HepG2 (cell line): Measurements from ENCODE around the gene SLC11A1. TPM values are rescaled to one million over a fixed set of nuclear protein-coding genes. Genes with fewer than 3 reads are reported as not detected.

ENCODE experiments used
- BCL6 ChIP-seq: IDR thresholded peaks from 2 replicates; pipeline ENCODE4 v1.6.1; 2016; ENCODE audit warnings: missing genetic modification reagents, missing compliant biosample characterization
- CHCHD3 ChIP-seq: sonication (generic); formaldehyde crosslinking; IDR thresholded peaks from 2 replicates; pipeline ENCODE4 v1.8.0; 2022; ENCODE audit warnings: mild to moderate bottlenecking, missing genetic modification reagents, moderate library complexity
- EED ChIP-seq: sonication (generic); formaldehyde crosslinking; IDR thresholded peaks from 2 replicates; pipeline ENCODE4 v1.5.0; 2020; ENCODE audit warnings: mild to moderate bottlenecking, missing genetic modification reagents
- EP300 ChIP-seq, 3 experiments: sonication (generic) in 1 of 3; formaldehyde crosslinking in 1 of 3; IDR thresholded peaks; 2 replicates each; pipeline versions ENCODE4 v1.5.1 to v1.6.1; 2011 to 2020; ENCODE audit warnings: low read depth in 2 of 3, low read length in 2 of 3, borderline replicate concordance in 1 of 3, improper control_type of control experiment in 1 of 3, mild to moderate bottlenecking in 1 of 3, missing genetic modification reagents in 1 of 3, moderate library complexity in 1 of 3
- FOXA1 ChIP-seq, 2 experiments: fragments of 450-650 bp in 1 of 2; sonication (generic) in 1 of 2; formaldehyde crosslinking in 1 of 2; IDR thresholded peaks; 2 replicates each; pipeline versions ENCODE4 v1.4.0 to v1.6.1; 2016 to 2020; ENCODE audit warnings: missing genetic modification reagents in 1 of 2
- IRX3 ChIP-seq: sonication (generic); formaldehyde crosslinking; IDR thresholded peaks from 2 replicates; pipeline ENCODE4 v1.8.1; 2023; ENCODE audit warnings: mild to moderate bottlenecking, low read depth, missing genetic modification reagents, borderline replicate concordance
- NFRKB ChIP-seq: fragments of 450-650 bp; IDR thresholded peaks from 2 replicates; pipeline ENCODE4 v1.6.1; 2017
- NR2F6 ChIP-seq, 2 experiments: IDR thresholded peaks; 2 replicates each; pipeline ENCODE4 v1.6.1; 2016; ENCODE audit warnings: antibody characterized with exemption in 1 of 2, mild to moderate bottlenecking in 1 of 2
- ZBTB21 ChIP-seq: sonication (generic); formaldehyde crosslinking; IDR thresholded peaks from 2 replicates; pipeline ENCODE4 v1.4.0; 2020; ENCODE audit warnings: missing genetic modification reagents
- ZC3H13 ChIP-seq: sonication (generic); formaldehyde crosslinking; IDR thresholded peaks from 2 replicates; pipeline ENCODE4 v1.8.1; 2023; ENCODE audit warnings: mild to moderate bottlenecking, missing genetic modification reagents, moderate library complexity
- ZNF350 ChIP-seq: sonication (generic); formaldehyde crosslinking; IDR thresholded peaks from 2 replicates; pipeline ENCODE4 v1.4.0; 2020; ENCODE audit warnings: mild to moderate bottlenecking, low read depth, missing genetic modification reagents, borderline replicate concordance
- ZNF451 ChIP-seq: sonication (generic); formaldehyde crosslinking; IDR thresholded peaks from 2 replicates; pipeline ENCODE4 v1.5.0; 2020; ENCODE audit warnings: mild to moderate bottlenecking, missing genetic modification reagents
- ZNF891 ChIP-seq: sonication (generic); formaldehyde crosslinking; IDR thresholded peaks from 2 replicates; pipeline ENCODE4 v1.5.0; 2020; ENCODE audit warnings: mild to moderate bottlenecking, missing genetic modification reagents
- polyA plus RNA-seq, 8 experiments: library from polyadenylated mRNA; depleted of rRNA in 3 of 8; stranded (reverse) in 7 of 8; unstranded in 1 of 8; fragments of >200 nt; fragmentation: Illumina TruSeq in 4 of 8; extraction: Trizol in 4 of 8; gene quantifications; 2 replicates each; pipeline versions ENCODE4 v1.2.1 to v1.2.3, GENCODE V29; 2011 to 2016; ENCODE audit warnings: low read depth in 4 of 8, missing spikeins in 1 of 8, mixed read lengths in 1 of 8; ENCODE audit not compliant: insufficient read depth in 1 of 8
- total RNA-seq, 5 experiments: library from RNA; depleted of rRNA; stranded (reverse); fragments of >200 nt; fragmentation: Illumina TruSeq; extraction: Trizol; gene quantifications; 2 replicates each; pipeline ENCODE4 v1.2.3, GENCODE V29; 2016; ENCODE audit warnings: low read depth in 1 of 5
- TF ChIP-seq, protein P1 (sequence below): sonication (generic); formaldehyde crosslinking; IDR thresholded peaks from 2 replicates; pipeline ENCODE4 v1.4.0; 2020; ENCODE audit warnings: missing genetic modification reagents, borderline replicate concordance
- TF ChIP-seq, protein P2 (sequence below): sonication (generic); formaldehyde crosslinking; IDR thresholded peaks from 2 replicates; pipeline ENCODE4 v1.4.0; 2020; ENCODE audit warnings: mild to moderate bottlenecking, missing genetic modification reagents
- TF ChIP-seq, protein P3 (sequence below): sonication (generic); formaldehyde crosslinking; IDR thresholded peaks from 2 replicates; pipeline ENCODE4 v1.4.0; 2020; ENCODE audit warnings: low read depth, missing genetic modification reagents
- TF ChIP-seq, protein P4 (sequence below): sonication (generic); formaldehyde crosslinking; conservative IDR thresholded peaks from 2 replicates; pipeline ENCODE4 v1.4.0; 2020; ENCODE audit warnings: missing genetic modification reagents
- TF ChIP-seq, protein P5 (sequence below): IDR thresholded peaks from 2 replicates; pipeline ENCODE4 v1.6.1; 2016; ENCODE audit warnings: missing compliant biosample characterization, missing genetic modification reagents, borderline replicate concordance

The SLC11A1 gene
- total and polyA plus RNA-seq, 2 of the 13 experiments (the other 11 are each of a cell fraction or from before 2014, with no cell fraction given) = 0.33 to 2.3 TPM

DNA sequence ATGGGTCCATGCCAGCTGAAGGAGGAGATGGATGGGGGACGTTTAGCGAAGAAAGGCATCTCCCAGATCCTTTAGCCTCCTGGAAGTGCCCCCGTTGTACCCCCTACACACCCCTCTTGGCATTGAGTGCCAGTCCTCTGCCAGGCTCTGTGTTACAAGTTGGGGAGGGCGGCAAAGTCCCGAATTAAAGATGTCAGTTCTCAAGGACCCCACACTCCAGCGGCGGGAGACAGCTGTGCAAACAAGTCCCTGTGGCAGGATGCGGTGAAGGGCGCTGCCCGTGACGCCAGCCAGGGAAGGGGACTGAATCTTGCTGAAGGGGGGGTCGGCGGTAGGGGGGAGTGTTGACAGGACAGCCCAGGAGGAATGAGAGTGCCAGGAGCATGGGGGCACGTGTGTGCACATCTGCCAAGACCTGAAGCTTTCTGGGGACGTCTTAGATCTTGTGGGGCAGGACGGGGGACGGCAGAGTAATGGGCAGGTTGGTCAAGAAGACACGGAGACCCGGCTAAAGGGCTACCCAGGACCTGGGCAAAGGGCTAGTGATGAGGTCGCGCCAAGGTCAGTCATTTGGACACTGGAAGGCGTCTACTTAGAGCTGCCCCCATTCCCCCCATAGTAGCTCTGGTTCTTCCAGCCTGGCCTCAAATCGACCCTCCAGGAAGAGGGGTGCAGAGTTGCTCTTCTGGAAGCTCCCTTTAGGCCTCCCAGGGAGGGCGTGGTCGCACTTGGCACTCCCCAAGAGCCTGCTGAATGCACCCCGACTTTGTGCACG, 14.8 kb downstream of the SLC11A1 start (continued):
- TF ChIP-seq, protein P1, sequence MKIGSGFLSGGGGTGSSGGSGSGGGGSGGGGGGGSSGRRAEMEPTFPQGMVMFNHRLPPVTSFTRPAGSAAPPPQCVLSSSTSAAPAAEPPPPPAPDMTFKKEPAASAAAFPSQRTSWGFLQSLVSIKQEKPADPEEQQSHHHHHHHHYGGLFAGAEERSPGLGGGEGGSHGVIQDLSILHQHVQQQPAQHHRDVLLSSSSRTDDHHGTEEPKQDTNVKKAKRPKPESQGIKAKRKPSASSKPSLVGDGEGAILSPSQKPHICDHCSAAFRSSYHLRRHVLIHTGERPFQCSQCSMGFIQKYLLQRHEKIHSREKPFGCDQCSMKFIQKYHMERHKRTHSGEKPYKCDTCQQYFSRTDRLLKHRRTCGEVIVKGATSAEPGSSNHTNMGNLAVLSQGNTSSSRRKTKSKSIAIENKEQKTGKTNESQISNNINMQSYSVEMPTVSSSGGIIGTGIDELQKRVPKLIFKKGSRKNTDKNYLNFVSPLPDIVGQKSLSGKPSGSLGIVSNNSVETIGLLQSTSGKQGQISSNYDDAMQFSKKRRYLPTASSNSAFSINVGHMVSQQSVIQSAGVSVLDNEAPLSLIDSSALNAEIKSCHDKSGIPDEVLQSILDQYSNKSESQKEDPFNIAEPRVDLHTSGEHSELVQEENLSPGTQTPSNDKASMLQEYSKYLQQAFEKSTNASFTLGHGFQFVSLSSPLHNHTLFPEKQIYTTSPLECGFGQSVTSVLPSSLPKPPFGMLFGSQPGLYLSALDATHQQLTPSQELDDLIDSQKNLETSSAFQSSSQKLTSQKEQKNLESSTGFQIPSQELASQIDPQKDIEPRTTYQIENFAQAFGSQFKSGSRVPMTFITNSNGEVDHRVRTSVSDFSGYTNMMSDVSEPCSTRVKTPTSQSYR (CRISPR knock-in tag) = peak; percentile 30; the same call in 1 of the 2 replicates
- TF ChIP-seq, protein P2, sequence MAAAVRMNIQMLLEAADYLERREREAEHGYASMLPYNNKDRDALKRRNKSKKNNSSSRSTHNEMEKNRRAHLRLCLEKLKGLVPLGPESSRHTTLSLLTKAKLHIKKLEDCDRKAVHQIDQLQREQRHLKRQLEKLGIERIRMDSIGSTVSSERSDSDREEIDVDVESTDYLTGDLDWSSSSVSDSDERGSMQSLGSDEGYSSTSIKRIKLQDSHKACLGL (CRISPR knock-in tag) = peak; percentile 15; the same call in 1 of the 2 replicates
- TF ChIP-seq EED (CRISPR knock-in tag) (peak; percentile 75; the same call in 1 of the 2 replicates), ZNF451 (no peak), NFRKB (no peak), ZC3H13 (CRISPR knock-in tag) (peak; percentile 92; the same call in 1 of the 2 replicates), FOXA1 (IDR thresholded peaks at IDR 0.05) (no peak), FOXA1 (CRISPR knock-in tag; IDR thresholded peaks at IDR 0.05) (peak; percentile 91), BCL6 (CRISPR knock-in tag) (no peak), EP300 (IDR thresholded peaks at IDR 0.05; ENCODE audit: low read depth in 2 of 2, low read length in 2 of 2) (0 out of 4 replicates have a peak, but pooled peaks of 1 of the 2 experiments have one; percentile 6), EP300 (CRISPR knock-in tag; IDR thresholded peaks at IDR 0.05; ENCODE audit: borderline replicate concordance) (no peak), IRX3 (CRISPR knock-in tag) (0 out of 2 replicates have a peak, but pooled peaks have one; percentile 51), NR2F6 (IDR thresholded peaks at IDR 0.05) (no peak), NR2F6 (CRISPR knock-in tag; IDR thresholded peaks at IDR 0.05) (peak; percentile 69), ZBTB21 (CRISPR knock-in tag) (0 out of 2 replicates have a peak, but pooled peaks have one; percentile 44), ZNF891 (CRISPR knock-in tag) (0 out of 2 replicates have a peak, but pooled peaks have one; percentile 15), ZNF350 (CRISPR knock-in tag) (0 out of 2 replicates have a peak, but pooled peaks have one; percentile 1), CHCHD3 (CRISPR knock-in tag) (peak; percentile 35; the same call in 1 of the 2 replicates)
- TF ChIP-seq, protein P3, sequence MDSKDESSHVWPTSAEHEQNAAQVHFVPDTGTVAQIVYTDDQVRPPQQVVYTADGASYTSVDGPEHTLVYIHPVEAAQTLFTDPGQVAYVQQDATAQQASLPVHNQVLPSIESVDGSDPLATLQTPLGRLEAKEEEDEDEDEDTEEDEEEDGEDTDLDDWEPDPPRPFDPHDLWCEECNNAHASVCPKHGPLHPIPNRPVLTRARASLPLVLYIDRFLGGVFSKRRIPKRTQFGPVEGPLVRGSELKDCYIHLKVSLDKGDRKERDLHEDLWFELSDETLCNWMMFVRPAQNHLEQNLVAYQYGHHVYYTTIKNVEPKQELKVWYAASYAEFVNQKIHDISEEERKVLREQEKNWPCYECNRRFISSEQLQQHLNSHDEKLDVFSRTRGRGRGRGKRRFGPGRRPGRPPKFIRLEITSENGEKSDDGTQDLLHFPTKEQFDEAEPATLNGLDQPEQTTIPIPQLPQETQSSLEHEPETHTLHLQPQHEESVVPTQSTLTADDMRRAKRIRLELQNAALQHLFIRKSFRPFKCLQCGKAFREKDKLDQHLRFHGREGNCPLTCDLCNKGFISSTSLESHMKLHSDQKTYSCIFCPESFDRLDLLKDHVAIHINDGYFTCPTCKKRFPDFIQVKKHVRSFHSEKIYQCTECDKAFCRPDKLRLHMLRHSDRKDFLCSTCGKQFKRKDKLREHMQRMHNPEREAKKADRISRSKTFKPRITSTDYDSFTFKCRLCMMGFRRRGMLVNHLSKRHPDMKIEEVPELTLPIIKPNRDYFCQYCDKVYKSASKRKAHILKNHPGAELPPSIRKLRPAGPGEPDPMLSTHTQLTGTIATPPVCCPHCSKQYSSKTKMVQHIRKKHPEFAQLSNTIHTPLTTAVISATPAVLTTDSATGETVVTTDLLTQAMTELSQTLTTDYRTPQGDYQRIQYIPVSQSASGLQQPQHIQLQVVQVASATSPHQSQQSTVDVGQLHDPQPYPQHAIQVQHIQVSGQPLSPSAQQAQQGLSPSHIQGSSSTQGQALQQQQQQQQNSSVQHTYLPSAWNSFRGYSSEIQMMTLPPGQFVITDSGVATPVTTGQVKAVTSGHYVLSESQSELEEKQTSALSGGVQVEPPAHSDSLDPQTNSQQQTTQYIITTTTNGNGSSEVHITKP (CRISPR knock-in tag) = 0 out of 2 replicates have a peak, but pooled peaks have one; percentile 38
- TF ChIP-seq, protein P4, sequence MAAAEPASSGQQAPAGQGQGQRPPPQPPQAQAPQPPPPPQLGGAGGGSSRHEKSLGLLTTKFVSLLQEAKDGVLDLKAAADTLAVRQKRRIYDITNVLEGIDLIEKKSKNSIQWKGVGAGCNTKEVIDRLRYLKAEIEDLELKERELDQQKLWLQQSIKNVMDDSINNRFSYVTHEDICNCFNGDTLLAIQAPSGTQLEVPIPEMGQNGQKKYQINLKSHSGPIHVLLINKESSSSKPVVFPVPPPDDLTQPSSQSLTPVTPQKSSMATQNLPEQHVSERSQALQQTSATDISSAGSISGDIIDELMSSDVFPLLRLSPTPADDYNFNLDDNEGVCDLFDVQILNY (CRISPR knock-in tag) = no peak
- TF ChIP-seq, protein P5, sequence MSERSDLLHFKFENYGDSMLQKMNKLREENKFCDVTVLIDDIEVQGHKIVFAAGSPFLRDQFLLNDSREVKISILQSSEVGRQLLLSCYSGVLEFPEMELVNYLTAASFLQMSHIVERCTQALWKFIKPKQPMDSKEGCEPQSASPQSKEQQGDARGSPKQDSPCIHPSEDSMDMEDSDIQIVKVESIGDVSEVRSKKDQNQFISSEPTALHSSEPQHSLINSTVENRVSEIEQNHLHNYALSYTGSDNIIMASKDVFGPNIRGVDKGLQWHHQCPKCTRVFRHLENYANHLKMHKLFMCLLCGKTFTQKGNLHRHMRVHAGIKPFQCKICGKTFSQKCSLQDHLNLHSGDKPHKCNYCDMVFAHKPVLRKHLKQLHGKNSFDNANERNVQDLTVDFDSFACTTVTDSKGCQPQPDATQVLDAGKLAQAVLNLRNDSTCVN (CRISPR knock-in tag) = peak; percentile 40; the same call in 1 of the 2 replicates
